ENCODE measurements around the gene ARHGAP21.

ARHGAP21 gene

GRCh38 chr10:24536636-24537035 lies 187.1 kb downstream of the ARHGAP21 start:
- DNase-seq (ENCODE audit: low read depth in 2 of 2), result no peak

DNA sequence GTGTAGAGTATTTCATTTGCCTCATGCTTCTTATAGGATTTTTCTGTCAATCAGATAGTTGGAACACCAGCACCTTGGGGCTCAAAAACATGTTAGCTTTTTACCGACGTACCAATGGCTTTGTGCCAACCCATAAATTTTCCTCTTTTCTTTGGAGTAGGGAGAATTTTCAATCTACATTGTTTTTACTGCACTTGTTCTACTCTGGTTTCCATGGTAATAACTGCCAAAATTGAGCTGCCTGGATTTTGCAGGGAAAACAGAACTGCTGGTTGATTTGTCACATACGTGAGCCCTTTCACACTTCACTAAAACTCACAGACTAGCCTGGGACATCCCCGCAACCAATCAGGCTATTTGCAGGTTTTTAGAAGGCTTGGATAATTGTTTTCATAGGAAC lies 189.7 kb downstream of the ARHGAP21 start:
- no peak for DNase-seq (ENCODE audit: low read depth in 2 of 2)
